ENCODE results near the gene BEST2.

- TF ChIP-seq CTCF (IDR thresholded peaks at IDR 0.05 in 8 of 11, conservative IDR thresholded peaks at IDR 0.05 in 3 of 11) = no peak
- TF ChIP-seq POLR2AphosphoS5 (IDR thresholded peaks at IDR 0.05) = no peak
Measured at GRCh38 chr19:12784871-12785430, 33.4 kb downstream of the BEST2 start.
